K562 (cell line): ENCODE results near the gene UGT1A10. TPM values are rescaled to one million over a fixed set of nuclear protein-coding genes. Genes with fewer than 3 reads are reported as not detected.
"Not testable (repeated sequence)": the region's sequence is repeated elsewhere in the genome, so short reads cannot be mapped to it uniquely, and the experiment has no call there.

Experiments
- ATAC-seq: fragments of 200-7000 bp; cut with Tn5 transposase; 3 replicates; pipeline ENCODE4 v1.9.1; 2020; ENCODE audit warnings: moderate library complexity
- BruUV-seq: library from RNA; stranded (reverse); fragments of 400-500 nt; replicated peaks from 2 replicates; lab custom pipeline; 2021; lab: Mats Ljungman, UMichigan
- CTCF ChIA-PET: fragments of 300-600 bp; formaldehyde crosslinking; extraction: SDS; loops from one replicate; lab custom pipeline; 2021; ENCODE audit warnings: low intra/inter-chr PET ratio; lab: Yijun Ruan, JAX
- POLR2A ChIA-PET: fragments of 300-600, 350-650 bp; sonication (Branson Sonifier 250); formaldehyde crosslinking; extraction: SDS; loops from one replicate; lab custom pipeline; 2021; ENCODE audit warnings: antibody characterized with exemption, inconsistent platforms; lab: Yijun Ruan, JAX
- DNase-seq, 4 experiments: peaks; one replicate each; pipeline versions ENCODE4 v3.0.0 to v3.0.0-alpha.2; 2011 to 2018; ENCODE audit warnings: low spot score in 3 of 4, mixed read lengths in 3 of 4; ENCODE audit errors: extremely low read depth in 1 of 4
- FAIRE-seq: peaks from 2 replicates; lab custom pipeline; 2011; peaks lifted over from hg19 to GRCh38; lab: Jason Lieb, UNC
- H2AFZ ChIP-seq: 2 replicates; pipeline ENCODE4 v1.6.0; 2011; ENCODE audit warnings: low read depth, low read length, control low read depth, inconsistent platforms
- H3K27ac ChIP-seq: fragments of 200-600 bp; 3 replicates; pipeline ENCODE4 v1.8.0; 2011; ENCODE audit warnings: low read depth, mild to moderate bottlenecking, control low read depth, inconsistent platforms, low read length, moderate library complexity, mixed read lengths; ENCODE audit errors: extremely low read depth
- H3K27me3 ChIP-seq, 2 experiments: fragments of 300-600 bp in 1 of 2; 2 replicates in 1 of 2; 3 replicates in 1 of 2; pipeline versions ENCODE4 v1.6.0 to v1.8.0; 2011; ENCODE audit warnings: inconsistent platforms in 2 of 2, low read length in 2 of 2, mild to moderate bottlenecking in 1 of 2, mixed read lengths in 1 of 2, moderate library complexity in 1 of 2; ENCODE audit not compliant: control insufficient read depth in 2 of 2, insufficient read depth in 2 of 2
- H3K36me3 ChIP-seq: fragments of 300-600 bp; 3 replicates; pipeline ENCODE4 v1.8.0; 2011; ENCODE audit warnings: mild to moderate bottlenecking, low read length, inconsistent platforms; ENCODE audit not compliant: control insufficient read depth, insufficient read depth
- H3K4me1 ChIP-seq, 2 experiments: fragments of 200-600 bp in 1 of 2; replicated peaks in 1 of 2; 2 replicates in 1 of 2; 3 replicates in 1 of 2; pipeline versions ENCODE4 v1.5.1 to v1.8.0; 2011; ENCODE audit warnings: inconsistent platforms in 2 of 2, low read length in 2 of 2, mild to moderate bottlenecking in 1 of 2, mixed read lengths in 1 of 2, moderate library complexity in 1 of 2; ENCODE audit not compliant: control insufficient read depth in 2 of 2, insufficient read depth in 2 of 2
- H3K4me2 ChIP-seq: 2 replicates; pipeline ENCODE4 v1.6.1; 2011; ENCODE audit warnings: low read length, control low read depth, inconsistent platforms, mixed read lengths; ENCODE audit not compliant: insufficient read depth
- H3K4me3 ChIP-seq: fragments of 200-600 bp; sonication (generic), shearing (Covaris generic); 2 replicates; pipeline ENCODE4 v1.5.1; 2016; ENCODE audit warnings: control low read depth, inconsistent platforms
- H3K79me2 ChIP-seq: fragments of 200-600 bp; 3 replicates; pipeline ENCODE4 v1.8.0; 2011; ENCODE audit warnings: low read length, inconsistent platforms; ENCODE audit not compliant: control insufficient read depth, insufficient read depth
- H3K9ac ChIP-seq, 2 experiments: 2 replicates each; pipeline versions ENCODE4 v1.6.0 to v1.6.1; 2011; ENCODE audit warnings: low read depth in 2 of 2, low read length in 2 of 2, control low read depth in 1 of 2, inconsistent platforms in 1 of 2, mild to moderate bottlenecking in 1 of 2, mixed read lengths in 1 of 2; ENCODE audit not compliant: insufficient read depth in 1 of 2
- H3K9me1 ChIP-seq: one replicate; pipeline ENCODE4 v1.6.0; 2011; ENCODE audit warnings: inconsistent platforms, mild to moderate bottlenecking, low read length, moderate library complexity; ENCODE audit not compliant: control insufficient read depth, insufficient read depth
- H3K9me3 ChIP-seq: replicated peaks from 2 replicates; pipeline ENCODE4 v1.5.1; 2011; ENCODE audit warnings: low read depth, low read length, inconsistent platforms; ENCODE audit not compliant: control insufficient read depth, insufficient read depth
- H4K20me1 ChIP-seq: replicated peaks from 2 replicates; pipeline ENCODE4 v1.6.1; 2011; ENCODE audit warnings: low read length, inconsistent platforms, mixed read lengths; ENCODE audit not compliant: control insufficient read depth, insufficient read depth
- GTF2A2 ChIP-seq: IDR thresholded peaks from 2 replicates; pipeline ENCODE4 v1.6.1; 2016; ENCODE audit warnings: mild to moderate bottlenecking, missing genetic modification characterization, missing compliant biosample characterization
- MITF ChIP-seq: IDR thresholded peaks from 2 replicates; pipeline ENCODE4 v1.6.1; 2014; ENCODE audit warnings: antibody characterized with exemption
- ZNF277 ChIP-seq: fragments of 250-450 bp; sonication (Bioruptor Pico); IDR thresholded peaks from 2 replicates; pipeline ENCODE4 v1.8.0; 2022; ENCODE audit warnings: inconsistent platforms, mild to moderate bottlenecking, moderate library complexity, borderline replicate concordance
- ZNF511 ChIP-seq: sonication (generic); formaldehyde crosslinking; IDR thresholded peaks from 2 replicates; pipeline ENCODE4 v1.8.0; 2022; ENCODE audit warnings: mild to moderate bottlenecking, missing genetic modification reagents
- WGBS: fragments of 100-300 bp; shearing (Covaris generic); methylation state at CpG from one replicate; pipeline ENCODE4 v1.1.6; 2016; ENCODE audit warnings: low coverage, mixed read lengths; ENCODE audit not compliant: insufficient coverage; ENCODE audit errors: missing lambda C conversion rate; 5-methylcytosine and 5-hydroxymethylcytosine counted together
- in situ Hi-C: fragments of 300-500 bp; cut with MboI; formaldehyde crosslinking; loops from 4 replicates; pipeline ENCODE4 v1.15.0; 2018; ENCODE audit warnings: inconsistent platforms, mixed read lengths
- intact Hi-C: fragments of 100-400 bp; cut with micrococcal nuclease; formaldehyde crosslinking; loops from 2 replicates; pipeline ENCODE4 v1.14.2; 2022
- polyA plus RNA-seq, 8 experiments: library from polyadenylated mRNA; depleted of rRNA in 4 of 8; stranded (reverse) in 5 of 8; unstranded in 3 of 8; fragments of >200 nt; fragmentation: Nextera tagmentation in 2 of 8; fragmentation: Illumina TruSeq in 1 of 8; extraction: Ambion mirVana in 2 of 8; extraction: Trizol in 1 of 8; gene quantifications; 2 replicates each; pipeline versions ENCODE4 v1.2.1 to v1.2.3, GENCODE V29; 2011 to 2014; ENCODE audit warnings: inconsistent platforms in 1 of 8, missing spikeins in 1 of 8
- total RNA-seq, 7 experiments: library from RNA; depleted of rRNA in 6 of 7; stranded (reverse); fragments of >200 nt in 6 of 7; fragmentation: Illumina TruSeq in 2 of 7; extraction: Trizol in 2 of 7; gene quantifications; 2 replicates each; pipeline versions ENCODE4 v1.2.1 to v1.2.3, GENCODE V29; 2011 to 2021; ENCODE audit warnings: low replicate concordance in 1 of 7

UGT1A10 gene
- total and polyA plus RNA-seq, 9 of the 15 experiments (the other 6 are each of a cell fraction or from before 2014, with no cell fraction given): not detected

GRCh38 chr2:233745073-233745755, 109.0 kb downstream of the UGT1A10 start:
- ChIA-PET POLR2A (no interaction called here), CTCF (no interaction called here)
- Histone ChIP-seq H3K4me2 (no peak overlapping the region), H4K20me1 (no peaks in the 10 kb centered on the region), H3K79me2 (no peaks in the 10 kb centered on the region), H3K4me3 (no peak overlapping the region), H3K9me1 (no peaks in the 10 kb centered on the region), H3K9ac (no peak overlapping the region), H3K9me3 (no peaks in the 10 kb centered on the region), H3K36me3 (no peaks in the 10 kb centered on the region), H3K27ac (no peak overlapping the region), H3K27me3 (no peaks in the 10 kb centered on the region), H2AFZ (no peak overlapping the region), H3K4me1 (peaks cover 0 to 7% of the 10 kb centered on the region in 2 experiments; a peak in 2 of 5 replicates)
- no peak for TF ChIP-seq GTF2A2
- no peak for TF ChIP-seq ZNF511
- no peak for TF ChIP-seq ZNF277 (CRISPR knock-in tag)
- no peak for TF ChIP-seq MITF
- DNase-seq: no peak
- BruUV-seq: no TSS peak
- 0% methylated on average over 3 of the region's 5 CpGs for WGBS
- no peak for FAIRE-seq
- no peak for ATAC-seq
- in situ Hi-C loops (no loop called here), intact Hi-C loops (no loop called here)

- POLR2A ChIA-PET, H3K36me3 ChIP-seq, H3K4me1 ChIP-seq, in situ Hi-C loops, H3K79me2 ChIP-seq, H3K9ac ChIP-seq, H3K9me1 ChIP-seq, BruUV-seq, CTCF ChIA-PET, H3K4me2 ChIP-seq, H4K20me1 ChIP-seq, H2AFZ ChIP-seq, DNase-seq, ATAC-seq, H3K27ac ChIP-seq, H3K9me3 ChIP-seq, H3K4me3 ChIP-seq, FAIRE-seq, intact Hi-C loops, H3K27me3 ChIP-seq: not testable (repeated sequence)
- 0% methylated on average over 2 of the region's 2 CpGs for WGBS
These were observed 109.6 kb downstream of the UGT1A10 start for GRCh38 chr2:233745838-233746237.
